ENCODE measurements around the gene SPEN.
"Not testable (repeated sequence)": the region's sequence is repeated elsewhere in the genome, so short reads cannot be mapped to it uniquely, and the experiment has no call there.

SPEN gene, protein sequence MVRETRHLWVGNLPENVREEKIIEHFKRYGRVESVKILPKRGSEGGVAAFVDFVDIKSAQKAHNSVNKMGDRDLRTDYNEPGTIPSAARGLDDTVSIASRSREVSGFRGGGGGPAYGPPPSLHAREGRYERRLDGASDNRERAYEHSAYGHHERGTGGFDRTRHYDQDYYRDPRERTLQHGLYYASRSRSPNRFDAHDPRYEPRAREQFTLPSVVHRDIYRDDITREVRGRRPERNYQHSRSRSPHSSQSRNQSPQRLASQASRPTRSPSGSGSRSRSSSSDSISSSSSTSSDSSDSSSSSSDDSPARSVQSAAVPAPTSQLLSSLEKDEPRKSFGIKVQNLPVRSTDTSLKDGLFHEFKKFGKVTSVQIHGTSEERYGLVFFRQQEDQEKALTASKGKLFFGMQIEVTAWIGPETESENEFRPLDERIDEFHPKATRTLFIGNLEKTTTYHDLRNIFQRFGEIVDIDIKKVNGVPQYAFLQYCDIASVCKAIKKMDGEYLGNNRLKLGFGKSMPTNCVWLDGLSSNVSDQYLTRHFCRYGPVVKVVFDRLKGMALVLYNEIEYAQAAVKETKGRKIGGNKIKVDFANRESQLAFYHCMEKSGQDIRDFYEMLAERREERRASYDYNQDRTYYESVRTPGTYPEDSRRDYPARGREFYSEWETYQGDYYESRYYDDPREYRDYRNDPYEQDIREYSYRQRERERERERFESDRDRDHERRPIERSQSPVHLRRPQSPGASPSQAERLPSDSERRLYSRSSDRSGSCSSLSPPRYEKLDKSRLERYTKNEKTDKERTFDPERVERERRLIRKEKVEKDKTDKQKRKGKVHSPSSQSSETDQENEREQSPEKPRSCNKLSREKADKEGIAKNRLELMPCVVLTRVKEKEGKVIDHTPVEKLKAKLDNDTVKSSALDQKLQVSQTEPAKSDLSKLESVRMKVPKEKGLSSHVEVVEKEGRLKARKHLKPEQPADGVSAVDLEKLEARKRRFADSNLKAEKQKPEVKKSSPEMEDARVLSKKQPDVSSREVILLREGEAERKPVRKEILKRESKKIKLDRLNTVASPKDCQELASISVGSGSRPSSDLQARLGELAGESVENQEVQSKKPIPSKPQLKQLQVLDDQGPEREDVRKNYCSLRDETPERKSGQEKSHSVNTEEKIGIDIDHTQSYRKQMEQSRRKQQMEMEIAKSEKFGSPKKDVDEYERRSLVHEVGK (N-terminal part only)

DNA sequence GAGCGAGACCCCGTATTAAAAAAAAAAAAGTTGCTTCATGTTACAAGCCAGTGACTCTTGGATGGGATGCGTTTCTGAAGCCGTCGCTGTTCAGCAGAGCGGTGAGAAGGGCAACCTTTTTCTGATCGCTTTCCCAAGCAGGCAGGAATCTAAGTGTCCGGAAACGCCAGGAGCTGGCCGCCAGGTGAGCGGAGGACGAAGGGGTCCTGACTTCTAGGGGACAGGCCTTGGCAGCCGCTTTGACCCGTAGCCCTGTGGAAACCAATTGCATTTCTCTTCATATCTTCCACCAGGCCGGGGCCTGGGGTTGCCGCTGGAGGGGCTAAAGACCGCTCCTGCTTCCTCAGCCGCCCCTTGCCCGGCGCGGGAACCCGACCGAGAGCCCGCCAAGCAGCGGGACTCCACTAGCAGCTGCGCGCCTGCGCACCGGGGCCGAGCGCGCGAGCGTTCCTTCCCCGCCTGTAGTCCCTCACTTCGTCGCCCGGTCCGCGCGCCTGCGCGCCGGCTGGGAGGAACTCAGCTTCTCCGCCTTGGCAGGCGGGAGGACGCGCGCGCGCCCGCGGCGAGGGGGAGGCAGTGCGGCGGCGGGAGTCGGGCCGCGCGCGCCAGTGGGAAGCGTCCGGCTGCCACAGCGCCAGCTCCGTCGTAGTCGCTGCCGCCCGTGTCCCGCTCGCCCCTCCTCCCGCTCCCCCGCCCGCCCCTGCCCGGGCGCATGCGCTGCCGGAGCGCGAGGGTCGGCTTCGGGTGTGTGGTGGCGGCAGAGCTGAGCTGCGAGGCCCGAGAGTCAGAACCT lies at the start of gene SPEN:
SPEN (plus strand) TSS at position 608 of the 793 bp plus-strand sequence. CDS start 361 bp downstream, outside the sequence.
- peak; percentile 92 to 97 for DNase-seq (ENCODE audit: low read depth in 2 of 2)

DNA sequence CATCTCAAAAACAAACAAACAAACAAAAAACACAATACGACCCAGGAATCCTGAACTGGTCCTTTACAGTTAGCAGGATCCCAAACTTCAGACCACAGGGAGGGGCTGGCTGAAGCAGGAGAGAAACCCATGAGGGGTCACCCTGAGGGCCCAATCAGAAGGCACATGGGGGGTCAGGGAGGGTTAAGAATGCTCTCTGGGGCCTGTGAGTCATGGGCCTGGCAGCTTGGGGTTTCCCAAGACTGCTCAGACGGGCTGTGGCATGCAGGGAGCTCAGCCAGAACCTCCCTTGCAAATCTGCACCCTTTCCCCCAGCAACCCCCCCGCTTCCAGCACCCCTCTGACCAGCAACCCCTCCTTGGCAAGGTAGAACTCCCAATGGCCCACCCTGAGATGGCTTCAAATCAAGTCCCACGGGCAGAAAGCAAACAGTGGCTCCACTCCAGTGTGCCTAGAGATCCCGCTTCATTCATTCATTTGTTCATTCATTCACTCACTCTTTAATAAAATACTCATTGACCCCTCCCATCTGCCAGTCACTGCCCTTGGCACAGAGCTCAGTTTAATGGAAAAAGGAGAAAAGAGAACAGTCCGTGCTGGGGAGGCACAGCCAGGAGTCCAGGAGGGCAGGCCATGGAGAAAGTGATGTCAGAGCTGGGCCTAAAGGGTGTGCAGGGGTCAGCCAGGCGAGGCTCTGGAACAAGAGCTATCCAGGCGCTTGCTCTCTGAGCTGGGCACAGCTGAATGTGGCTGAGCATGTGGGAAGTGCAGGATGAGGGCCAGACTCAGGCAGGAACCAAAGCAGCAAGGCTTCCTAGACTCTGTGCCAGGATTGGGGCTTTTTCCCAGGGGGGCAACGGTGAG lies 48.3 kb upstream of the SPEN start:
- no peak for DNase-seq (ENCODE audit: low read depth in 2 of 2)

- DNase-seq (ENCODE audit: low read depth in 2 of 2): no peak
Observed at GRCh38 chr1:15799928-15800835, 47.3 kb upstream of the SPEN start.

GRCh38 chr1:15802234-15802965 lies 45.1 kb upstream of the SPEN start:
- no peak for DNase-seq (ENCODE audit: low read depth in 2 of 2)

DNA sequence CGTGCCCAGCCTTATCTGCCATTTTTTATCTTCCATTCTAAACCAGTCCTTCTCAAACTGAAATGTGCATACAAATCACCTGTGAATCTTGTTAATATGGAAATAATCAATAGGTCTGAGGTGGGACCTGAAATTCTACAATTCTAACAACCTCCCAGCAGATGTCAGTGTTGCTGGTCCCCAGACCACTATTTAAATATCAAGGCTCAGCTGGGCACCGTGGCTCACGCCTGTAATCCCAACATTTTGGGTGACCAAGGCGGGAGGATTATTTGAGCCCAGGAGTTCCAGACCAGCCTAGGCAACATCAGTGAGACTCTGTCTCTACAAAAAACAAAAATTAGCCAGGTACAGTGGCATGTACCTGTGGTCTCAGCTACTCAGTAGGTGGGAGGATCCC lies 44.1 kb upstream of the SPEN start:
- DNase-seq (ENCODE audit: low read depth in 2 of 2): no peak

DNA sequence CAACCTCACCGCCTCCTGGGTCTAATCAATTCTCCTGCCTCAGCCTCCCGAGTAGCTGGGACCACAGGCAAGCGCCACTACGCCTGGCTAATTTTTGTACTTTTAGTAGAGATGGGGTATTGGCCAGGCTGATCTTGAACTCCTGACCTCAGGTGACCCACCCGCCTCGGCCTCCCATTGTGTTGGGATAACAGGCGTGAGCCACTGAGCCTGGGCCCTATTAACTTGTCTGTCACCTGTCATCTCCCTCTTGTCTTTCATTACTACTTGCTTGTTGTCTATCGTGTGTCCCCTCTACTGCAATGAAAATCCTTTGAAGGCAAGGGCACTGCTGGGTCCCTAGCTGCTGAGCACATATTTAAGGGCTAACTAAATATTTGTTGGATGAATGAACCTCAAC lies 43.4 kb upstream of the SPEN start:
- no peak for DNase-seq (ENCODE audit: low read depth in 2 of 2)

DNA sequence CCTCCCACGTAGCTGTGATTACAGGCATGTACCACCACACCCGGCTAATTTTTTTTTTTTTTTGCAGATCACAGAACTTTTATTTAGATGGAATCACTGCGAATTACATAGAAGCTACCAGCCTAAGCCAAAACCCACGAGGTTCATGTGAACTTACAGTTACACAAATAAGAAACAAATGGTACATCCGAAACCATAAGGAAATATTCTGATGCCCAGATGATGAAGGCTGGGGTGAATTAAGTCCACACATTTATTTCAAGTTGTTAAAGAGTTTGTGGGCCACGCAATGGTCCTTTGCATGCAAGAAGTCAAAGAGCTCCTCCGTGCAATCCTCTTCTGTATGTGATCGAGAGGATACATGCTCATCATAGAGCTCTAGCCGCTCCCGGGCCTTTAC lies 40.4 kb upstream of the SPEN start:
- no peak for DNase-seq (ENCODE audit: low read depth in 2 of 2)

- DNase-seq (ENCODE audit: low read depth in 2 of 2): not testable (repeated sequence)
Observed at GRCh38 chr1:15807549-15807948, 40.0 kb upstream of the SPEN start, which contains the start of gene UQCRHL. Gene UQCRHL (minus strand): TSS chr1:15807649. CDS start chr1:15807649, 0 bp downstream.

DNA sequence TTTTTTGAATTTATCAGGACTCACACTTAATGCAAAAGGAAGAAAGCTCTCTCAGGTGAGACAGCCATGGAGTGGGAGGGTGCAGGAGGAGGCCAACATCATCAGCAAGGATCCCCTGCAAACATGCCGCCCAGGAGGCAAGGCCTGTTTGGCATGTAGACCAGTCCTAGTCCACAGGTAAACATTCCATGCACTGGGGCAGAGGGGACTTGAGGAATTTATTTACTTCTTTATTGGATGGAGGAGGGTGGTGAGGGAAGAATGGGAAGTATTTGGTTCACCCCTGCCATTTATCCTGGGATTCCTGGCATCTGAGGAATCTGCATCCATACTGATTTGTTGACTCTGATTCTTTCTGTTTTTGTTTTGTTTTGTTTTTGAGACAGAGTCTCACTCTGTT lies 38.6 kb upstream of the SPEN start:
- DNase-seq (ENCODE audit: low read depth in 2 of 2): no peak

DNA sequence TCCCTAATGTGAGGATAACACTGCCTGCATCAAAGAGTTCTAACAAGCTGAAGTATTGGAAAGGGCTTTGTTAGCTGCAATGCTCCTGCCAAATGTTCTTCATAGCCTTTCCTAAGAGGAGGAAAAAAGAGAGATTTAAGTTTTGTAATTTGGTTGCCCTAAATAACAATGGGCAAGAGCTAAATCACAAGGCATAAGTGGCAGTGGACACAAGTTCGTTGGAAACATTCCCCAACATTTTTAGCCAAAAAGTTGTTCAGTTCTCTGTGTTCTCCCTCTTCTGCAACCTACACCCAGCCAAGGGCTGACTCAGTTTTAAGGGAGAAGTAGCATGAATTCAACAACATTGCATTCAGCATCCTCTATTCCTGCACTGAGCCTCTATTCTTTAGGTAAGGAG lies 37.4 kb upstream of the SPEN start:
- no peak for DNase-seq (ENCODE audit: low read depth in 2 of 2)

DNA sequence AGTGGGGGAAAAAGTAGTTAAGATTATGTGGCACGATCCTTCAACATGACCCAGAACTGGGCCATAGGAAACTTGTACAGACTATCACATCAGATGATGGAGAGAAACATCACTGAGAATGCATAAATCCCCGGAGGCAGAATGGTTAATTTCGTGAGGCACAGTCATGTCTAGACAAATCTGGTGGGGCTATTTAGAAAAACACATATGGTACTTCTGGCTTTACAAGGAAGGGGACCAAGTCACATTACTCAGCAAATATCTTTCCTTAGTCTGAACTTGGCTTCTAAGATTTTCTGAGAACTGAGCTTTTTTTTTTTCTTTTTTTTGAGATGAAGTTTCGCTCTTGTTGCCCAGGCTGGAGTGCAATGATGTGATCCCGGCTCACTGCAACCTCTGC lies 30.8 kb upstream of the SPEN start:
- no peak for DNase-seq (ENCODE audit: low read depth in 2 of 2)

DNA sequence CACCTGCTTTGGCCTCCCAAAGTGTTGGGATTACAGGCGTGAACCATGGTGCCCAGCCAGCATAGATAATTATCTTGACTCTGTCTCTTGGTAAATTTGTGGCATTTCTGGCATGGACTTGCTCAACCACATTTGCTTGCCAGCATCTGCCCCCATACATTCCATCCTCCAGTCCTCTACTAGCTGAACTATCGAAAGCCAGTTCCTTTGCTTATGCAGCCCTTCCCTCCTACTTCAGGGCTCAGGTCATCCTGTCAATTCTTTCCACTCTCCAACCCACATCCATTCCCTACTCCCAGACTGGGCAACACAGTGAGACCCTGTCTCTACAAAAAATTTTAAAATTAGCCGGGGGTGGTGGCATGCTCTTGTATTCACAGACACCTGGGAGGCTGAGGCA lies 27.0 kb upstream of the SPEN start:
- no peak for DNase-seq (ENCODE audit: low read depth in 2 of 2)

DNA sequence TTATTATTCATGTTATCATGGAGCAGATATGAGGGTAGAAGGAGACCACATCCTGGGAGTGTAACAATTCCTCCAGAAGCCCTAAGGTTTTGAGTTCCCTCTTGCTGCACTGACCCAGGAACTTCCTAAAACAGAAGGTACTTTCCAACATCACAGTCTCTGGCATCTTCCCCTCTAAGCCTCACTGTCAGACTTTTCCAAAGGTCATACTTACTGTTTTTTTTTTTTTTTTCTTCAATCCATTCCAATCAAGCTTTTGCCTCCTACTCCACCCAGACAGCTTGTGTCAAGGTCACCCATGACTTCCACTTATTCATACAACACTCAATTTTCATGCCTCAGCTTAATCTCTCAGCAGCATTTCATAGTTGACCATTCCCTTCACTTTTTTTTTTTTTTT lies 21.7 kb upstream of the SPEN start:
- DNase-seq (ENCODE audit: low read depth in 2 of 2): no peak

- no peak for DNase-seq (ENCODE audit: low read depth in 2 of 2)
Observed at GRCh38 chr1:15826810-15827507, 20.5 kb upstream of the SPEN start.

GRCh38 chr1:15827567-15827966 lies 19.9 kb upstream of the SPEN start:
- DNase-seq (ENCODE audit: low read depth in 2 of 2): not testable (repeated sequence)

GRCh38 chr1:15828931-15829330 lies 18.6 kb upstream of the SPEN start:
- not testable (repeated sequence) for DNase-seq (ENCODE audit: low read depth in 2 of 2)

GRCh38 chr1:15830258-15830657 lies 17.2 kb upstream of the SPEN start:
- no peak for DNase-seq (ENCODE audit: low read depth in 2 of 2)
